Astrocyte of the spinal cord (primary cell): ENCODE data around the gene ODF4.
"Not testable (repeated sequence)": the region's sequence is repeated elsewhere in the genome, so short reads cannot be mapped to it uniquely, and the experiment has no call there.

Experiments used
- DNase-seq: peaks from one replicate; pipeline ENCODE4 v3.0.0; 2011; ENCODE audit warnings: low read depth, low spot score
- H3K4me3 ChIP-seq: 2 replicates; pipeline ENCODE4 v1.5.1; 2011; ENCODE audit warnings: low read depth, mild to moderate bottlenecking, low read length, moderate library complexity
- in situ Hi-C: cut with HindIII; loops from 2 replicates; pipeline ENCODE4 v1.10.0; 2017; ENCODE audit warnings: low sequenced_read_pairs
- TF ChIP-seq, protein P1 (sequence below): IDR thresholded peaks from 2 replicates; pipeline ENCODE4 v1.5.1; 2012; ENCODE audit warnings: low read depth, mild to moderate bottlenecking, low read length, inconsistent platforms

Gene ODF4

DNA sequence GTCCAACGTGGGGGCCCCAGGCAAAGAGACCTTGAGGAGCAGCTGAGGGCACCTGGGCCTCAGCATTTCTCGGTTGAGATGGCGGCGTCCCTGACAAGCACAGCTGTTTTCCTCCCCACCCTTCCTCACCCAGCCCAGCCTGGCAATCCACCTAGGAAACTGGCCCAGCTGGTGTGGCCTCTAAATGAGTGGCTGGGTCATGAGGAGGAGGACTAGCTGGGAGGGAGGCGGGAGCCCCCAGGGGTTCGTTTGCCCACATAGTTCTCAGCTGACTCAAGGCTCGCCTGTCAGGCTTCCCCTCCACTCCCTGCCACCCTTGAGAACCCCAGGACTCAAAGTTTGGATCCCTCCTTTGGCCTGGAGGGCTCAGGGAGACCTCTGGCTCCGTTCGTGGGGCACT lies 52.1 kb downstream of the ODF4 start:
- no peak for DNase-seq
- in situ Hi-C loops: no loop called here
- TF ChIP-seq, protein P1, sequence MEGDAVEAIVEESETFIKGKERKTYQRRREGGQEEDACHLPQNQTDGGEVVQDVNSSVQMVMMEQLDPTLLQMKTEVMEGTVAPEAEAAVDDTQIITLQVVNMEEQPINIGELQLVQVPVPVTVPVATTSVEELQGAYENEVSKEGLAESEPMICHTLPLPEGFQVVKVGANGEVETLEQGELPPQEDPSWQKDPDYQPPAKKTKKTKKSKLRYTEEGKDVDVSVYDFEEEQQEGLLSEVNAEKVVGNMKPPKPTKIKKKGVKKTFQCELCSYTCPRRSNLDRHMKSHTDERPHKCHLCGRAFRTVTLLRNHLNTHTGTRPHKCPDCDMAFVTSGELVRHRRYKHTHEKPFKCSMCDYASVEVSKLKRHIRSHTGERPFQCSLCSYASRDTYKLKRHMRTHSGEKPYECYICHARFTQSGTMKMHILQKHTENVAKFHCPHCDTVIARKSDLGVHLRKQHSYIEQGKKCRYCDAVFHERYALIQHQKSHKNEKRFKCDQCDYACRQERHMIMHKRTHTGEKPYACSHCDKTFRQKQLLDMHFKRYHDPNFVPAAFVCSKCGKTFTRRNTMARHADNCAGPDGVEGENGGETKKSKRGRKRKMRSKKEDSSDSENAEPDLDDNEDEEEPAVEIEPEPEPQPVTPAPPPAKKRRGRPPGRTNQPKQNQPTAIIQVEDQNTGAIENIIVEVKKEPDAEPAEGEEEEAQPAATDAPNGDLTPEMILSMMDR: no peak
- H3K4me3 ChIP-seq: no peak overlapping the region

DNA sequence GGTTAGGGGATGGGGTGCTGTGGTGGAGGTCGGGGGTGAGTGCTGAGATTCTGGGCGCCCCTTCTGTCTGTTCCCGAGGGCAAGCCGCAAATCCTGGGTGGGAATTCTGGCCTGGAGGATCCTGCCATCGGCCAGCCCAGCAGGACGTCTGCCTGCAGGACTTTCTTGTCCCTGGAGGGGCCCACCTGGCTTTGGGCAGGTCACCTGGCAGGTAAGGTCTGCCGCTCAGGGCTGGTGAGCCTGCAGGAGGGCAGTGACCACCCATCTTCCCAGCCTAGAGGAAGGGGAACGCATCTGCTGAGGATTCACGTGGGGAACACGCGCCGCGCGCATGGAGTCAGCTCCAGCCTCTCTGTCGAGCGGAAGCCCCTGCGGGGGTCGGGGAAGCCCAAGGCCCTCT lies 52.6 kb downstream of the ODF4 start:
- no peak for DNase-seq
- TF ChIP-seq, protein P1: no peak
- in situ Hi-C loops: no loop called here
- H3K4me3 ChIP-seq: no peak overlapping the region

DNA sequence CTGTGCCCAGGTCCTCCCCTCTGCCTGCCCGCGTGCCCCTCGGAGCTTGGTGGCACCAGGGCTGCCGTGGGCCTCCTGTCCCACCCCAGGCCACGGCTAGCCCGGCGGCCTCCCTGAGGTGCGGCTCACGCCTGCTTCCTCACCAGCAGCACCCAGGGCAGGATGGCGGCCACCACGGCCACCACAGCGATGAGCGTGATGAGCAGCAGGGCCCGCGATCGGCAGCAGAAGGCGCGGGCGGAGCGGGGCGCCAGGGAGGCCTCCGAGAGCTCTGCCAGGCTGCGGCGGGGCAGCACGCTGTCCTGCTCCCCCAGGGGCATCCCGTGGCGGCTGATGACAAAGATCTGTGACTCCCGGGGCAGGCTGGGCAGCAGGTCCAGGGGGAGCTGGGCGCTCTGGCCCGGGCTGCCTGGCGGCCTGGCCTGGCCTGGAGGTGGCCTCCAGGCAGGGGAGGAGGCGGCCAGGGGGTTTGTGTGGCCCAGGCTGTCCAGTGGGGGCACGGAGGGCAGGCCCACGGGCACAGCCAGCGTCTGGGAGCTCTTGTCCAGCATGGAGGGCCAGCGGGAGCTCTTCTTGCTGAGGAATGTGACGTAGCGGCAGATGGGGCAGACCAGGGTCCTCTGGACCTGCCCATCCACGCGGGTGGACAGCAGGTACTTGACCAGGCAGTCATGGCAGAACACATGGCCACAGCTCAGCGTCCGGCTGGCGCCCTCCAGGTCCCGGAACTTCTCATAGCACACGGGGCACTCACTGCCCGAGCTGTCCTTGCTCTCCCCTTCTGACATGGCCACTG lies 53.2 kb downstream of the ODF4 start:
- TF ChIP-seq, protein P1: no peak
- no peak overlapping the region for H3K4me3 ChIP-seq
- in situ Hi-C loops: no loop called here
- DNase-seq: no peak

DNA sequence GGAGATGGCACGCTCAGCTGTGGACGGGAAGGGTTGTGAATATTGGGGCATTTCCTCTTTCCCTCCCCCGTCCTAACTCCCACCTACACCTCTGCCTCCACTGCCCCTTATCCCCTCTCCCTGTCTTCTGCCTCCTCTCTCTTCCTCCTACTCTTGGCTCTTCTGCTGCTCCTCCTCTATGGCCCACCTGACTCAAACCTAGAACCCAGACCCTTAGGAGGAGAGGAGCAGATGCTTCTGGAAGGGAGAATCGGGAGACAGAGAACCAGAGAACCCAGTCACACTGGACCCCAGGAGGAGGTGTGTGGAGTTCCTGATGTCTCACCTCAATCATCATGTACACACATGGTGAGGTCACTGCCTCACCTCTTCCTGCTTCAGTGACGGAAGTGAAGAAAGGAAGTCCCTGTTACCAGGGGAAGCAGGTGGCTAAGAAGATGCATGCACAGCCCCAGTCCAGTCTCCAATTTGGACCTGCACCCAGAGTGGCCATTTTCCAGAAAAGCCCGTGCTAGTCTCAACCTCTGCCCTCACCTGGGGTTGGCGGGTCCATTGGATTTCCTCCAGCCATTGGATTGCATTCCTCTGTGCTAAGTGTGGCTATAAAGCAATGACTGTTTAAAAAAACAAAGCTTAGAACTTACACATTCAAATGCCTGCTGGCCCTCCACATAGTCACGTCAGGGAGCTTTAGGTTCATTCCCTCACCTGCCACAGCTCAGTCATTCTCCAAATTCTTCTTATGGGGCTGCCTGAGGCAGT lies 54.0 kb downstream of the ODF4 start:
- H3K4me3 ChIP-seq: no peak overlapping the region
- TF ChIP-seq, protein P1: no peak
- in situ Hi-C loops: no loop called here
- no peak for DNase-seq

DNA sequence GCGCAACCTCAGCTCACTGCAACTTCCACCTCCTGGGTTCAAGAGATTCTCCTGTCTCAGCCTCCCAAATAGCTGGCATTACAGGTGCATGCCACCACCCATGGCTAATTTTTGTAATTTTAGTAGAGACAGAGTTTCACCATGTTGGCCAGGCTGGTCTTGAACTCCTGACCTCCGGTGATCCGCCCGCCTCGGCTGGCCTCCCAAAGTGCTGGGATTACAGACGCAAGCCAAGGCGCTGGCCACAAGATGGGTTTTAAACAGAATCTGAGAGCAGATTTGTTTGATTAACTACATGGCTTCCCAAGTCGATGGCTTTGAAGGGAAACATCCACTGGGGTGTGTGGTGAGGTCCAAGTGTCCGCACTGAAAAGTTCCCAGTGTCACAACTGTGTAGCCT lies 54.9 kb downstream of the ODF4 start:
- in situ Hi-C loops, H3K4me3 ChIP-seq, DNase-seq: not testable (repeated sequence)
